Central memory CD4-positive, alpha-beta T cell (primary cell): ENCODE data around the gene NDUFAF4.

ENCODE experiments used
- DNase-seq: peaks from one replicate; pipeline ENCODE4 v3.0.0; 2022
- total RNA-seq, 3 experiments: gene quantifications; one replicate each; lab custom pipeline; 2026; lab: John Stamatoyannopoulos, UW

Gene NDUFAF4
- 13.9 to 72.3 (median 22.7) reads per million in 3 experiments for total RNA-seq

DNA sequence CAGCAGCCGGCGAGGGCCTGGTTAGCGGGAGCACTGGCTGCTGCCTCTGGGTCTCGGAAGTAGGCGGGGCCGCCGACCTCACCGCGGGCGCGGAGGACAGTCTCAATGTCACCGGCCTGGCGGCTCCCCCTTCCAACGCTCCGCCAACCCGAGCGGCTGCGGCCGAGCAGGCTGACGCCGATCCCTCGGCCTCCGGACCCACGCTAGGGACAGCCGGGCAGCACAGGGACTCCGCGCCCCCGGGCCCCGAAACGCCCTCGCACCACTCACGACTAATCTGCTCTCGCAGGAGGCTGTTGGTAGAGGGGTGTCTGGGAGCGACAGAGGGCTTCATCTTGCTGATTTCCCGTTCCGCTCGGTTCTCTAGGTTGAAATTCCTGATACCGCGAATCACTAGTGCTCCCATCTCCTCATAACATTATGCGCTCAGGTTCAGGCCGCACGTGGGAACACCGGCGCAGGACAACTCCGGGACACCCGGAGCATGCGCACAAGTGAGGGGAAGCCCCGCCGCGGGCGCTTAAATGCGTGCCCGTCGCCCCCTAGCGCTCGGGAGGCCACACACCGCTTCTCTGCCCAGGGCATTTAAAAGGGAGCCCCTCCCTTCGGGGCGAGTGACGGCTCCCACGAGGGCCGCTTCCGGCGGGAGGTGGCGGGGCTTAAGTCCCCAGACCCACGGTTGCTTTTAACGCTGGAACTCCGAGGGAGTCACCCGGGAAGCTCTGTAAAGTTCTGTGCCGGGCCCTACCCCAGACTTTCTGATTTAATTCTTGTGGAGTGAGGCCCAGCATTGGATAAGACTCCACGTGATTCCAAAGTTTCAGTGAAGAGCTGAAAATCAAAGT is at the start of gene NDUFAF4:
NDUFAF4 (minus strand) TSS at position 496 of the 845 bp plus-strand sequence; CDS start at position 406, 90 bp downstream.
- DNase-seq: peak; percentile 94

DNA sequence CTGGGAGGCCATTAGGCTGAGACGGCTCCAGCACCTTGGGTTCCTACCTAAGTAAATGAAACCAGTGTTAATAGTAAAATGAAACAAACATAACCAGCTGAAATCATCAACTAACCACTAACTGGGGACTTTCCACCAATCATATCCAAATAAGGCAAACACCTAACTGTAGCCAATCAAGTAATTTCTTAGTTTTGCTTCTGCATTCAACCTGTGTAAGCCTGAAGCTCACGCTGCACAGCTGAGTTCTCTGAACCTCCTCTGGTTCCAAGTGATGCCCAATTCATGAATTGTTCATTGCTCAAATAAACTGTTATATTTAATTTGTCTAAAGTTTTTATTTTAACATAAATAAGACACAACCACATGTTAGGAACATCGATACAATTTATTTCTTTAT is 49.4 kb upstream of the NDUFAF4 start:
- DNase-seq: no peak

DNA sequence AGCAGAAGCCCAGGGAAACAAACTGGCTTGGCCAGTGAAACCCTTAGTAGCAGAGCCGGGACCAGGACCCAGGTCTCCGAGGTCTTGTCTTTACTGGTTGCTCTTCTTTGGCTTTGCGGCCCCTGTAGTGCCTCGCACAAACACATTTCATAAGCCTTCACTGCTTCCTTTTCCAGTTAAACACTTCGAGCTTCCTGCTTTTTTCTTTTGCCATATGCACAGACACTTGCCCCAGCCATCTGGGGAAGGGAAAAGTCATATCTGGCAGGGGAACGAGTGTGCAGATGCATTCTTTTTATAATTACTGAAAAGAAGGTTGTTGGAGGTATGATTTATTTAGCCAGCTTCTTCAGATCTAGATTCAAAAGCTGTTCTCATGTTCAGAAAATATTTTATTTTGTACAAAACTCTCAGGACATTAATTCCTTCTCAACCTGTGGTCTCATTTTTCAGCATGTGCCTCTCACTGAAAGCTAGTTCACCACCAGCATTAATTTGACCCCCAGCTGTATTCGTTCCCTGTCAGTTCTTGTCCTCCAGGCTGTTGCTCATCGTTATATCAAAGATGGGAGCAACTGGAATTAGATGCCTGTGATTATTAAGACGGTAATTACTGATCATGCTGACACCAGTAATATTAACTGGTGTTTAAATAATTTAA is 46.0 kb upstream of the NDUFAF4 start:
- DNase-seq: no peak

DNA sequence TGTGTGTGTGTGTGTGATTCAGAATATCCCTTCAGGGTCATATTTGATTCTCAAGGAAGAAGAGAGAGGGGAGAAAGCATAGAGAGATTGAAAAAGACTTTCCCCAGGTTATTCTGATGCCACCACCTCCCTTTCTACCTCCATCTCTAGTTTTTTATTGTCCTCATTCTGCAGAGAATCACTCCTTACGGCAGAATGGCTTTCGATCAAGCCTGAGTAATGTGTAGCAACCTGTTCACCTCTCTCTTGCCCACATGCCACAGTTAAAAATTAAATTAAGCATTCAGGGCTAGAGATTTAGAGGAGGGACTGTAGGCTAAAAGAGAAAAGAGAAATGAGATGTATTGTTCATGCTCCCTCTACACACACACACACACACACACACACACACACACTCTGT is 45.0 kb upstream of the NDUFAF4 start:
- DNase-seq: no peak

DNA sequence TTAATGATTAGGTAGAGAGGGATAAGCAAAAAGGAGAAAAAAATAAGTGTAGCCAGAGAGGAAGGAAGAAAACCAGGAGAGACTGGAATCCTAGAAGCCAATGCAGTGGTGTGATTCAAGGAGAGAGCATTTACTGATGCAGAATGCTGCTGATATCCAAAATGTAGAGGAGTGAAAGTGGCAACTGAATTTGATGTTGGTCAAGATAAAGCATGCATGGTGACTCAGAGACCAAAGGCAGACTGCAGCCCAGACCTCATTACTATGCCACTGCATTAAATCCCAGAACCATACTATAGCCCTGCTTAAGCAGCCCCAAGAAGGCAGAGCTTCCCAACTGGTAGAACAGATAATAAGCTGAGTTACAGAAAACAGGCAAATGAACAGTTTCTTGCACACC is 42.6 kb upstream of the NDUFAF4 start:
- DNase-seq: no peak

DNA sequence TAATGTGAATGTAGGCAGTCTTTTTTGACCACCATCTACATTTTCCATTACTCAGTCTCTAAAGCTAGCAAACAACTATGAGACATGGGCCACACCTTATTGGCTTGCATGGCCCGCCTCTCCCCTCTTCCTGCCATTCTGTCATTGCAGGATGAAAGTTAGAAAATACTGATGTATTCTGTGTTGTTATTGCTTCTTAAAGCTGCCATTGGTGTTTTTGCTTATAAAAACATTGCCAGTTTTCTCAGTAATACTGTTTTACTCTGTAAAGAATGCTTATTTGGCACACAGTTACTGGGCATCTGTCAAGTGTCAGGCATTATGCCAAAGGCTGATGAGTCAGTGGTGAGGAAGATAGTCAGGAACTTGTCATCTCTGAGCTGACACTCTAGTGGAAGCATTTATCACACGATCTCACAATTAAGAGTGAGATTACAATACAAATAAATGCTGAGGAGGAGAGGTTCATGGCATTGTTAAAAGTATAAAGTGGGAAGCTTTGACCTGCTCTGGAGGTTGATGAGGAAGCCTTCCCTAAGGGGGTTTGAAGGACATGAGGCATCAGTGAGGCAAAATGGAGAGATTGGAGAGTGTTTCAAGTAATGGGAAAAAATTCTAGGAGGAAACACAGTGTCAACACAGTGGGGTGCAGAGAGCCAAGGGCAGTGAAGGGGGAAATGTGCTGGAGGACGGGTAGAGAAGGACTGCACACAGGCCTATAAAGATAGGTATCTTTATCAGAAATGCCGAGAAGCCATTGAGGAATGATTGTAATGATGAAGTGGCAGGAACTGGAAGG is 41.5 kb upstream of the NDUFAF4 start:
- DNase-seq: no peak

DNA sequence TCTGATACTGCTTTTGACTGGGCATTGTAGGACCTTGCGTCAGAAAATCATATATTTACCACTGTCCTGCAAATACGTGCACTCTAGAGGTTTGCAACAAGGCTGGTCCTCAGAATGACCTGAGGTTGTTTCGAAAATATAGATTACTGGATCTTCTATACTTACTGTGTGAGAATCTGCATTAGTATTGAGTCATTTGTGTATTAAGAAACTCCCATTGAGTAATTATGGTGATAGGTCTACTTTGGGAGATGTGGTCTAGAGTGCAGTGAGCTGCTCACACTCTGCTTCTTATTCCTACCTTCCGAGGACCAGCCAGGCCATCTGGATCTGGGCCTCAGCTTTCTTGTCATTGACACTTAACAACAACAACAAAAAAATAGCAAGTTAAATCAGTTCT is 36.4 kb upstream of the NDUFAF4 start:
- no peak for DNase-seq

DNA sequence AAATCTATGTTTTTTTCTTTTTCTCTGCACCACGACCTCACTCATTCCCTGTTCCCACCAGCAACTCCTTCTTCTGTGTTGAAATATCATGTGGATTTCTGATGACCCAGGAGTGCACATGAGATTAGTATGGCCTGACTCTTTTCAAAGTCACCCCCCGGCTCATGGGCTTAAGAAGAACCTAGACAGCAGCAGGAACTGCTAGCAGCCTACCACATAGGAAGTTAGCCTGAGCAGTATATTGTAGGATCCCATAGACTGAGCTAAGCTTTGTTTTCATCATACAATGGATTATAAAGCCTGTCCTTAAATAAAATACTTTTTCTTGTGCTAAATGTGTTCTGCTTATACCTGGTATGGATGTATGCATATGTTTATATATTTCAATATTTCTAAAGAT is 33.5 kb upstream of the NDUFAF4 start:
- DNase-seq: no peak

DNA sequence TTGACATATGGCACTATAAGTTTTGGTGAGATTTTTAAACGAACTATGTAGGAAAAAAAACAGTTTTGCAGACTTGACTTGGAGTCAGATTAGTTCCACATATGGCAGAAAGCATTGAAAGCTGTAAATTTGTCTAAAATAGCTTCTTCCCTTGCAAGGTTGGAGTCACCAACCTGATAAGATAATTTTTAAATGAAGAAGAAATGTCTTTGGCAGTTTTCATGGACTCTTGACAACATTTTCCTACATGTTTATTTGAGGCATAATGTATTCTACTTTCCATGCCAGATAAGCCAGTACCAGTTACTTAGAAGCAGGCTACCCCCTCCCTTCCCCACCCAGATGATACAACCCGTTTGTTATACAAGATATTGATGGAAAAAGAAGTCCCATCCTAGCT is 32.0 kb upstream of the NDUFAF4 start:
- DNase-seq: no peak

DNA sequence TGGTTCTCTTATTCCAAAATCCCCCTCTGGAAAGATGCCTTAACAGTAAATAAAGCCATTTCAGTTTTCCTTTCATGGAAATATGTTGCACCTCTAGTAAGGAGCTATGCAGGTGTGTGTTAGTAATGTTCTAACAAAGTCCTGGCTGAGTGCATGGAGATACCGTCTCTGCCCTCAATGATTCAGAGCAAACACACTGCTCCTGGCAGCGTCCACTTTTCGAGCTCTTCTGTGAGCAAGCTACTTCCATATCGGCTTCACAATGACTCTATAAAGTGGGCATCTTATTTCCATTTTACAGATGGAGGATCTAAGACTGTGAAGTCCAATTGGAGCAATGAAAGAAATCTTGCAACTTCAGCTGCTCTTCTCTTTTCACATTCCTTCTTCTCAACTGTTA is 30.0 kb upstream of the NDUFAF4 start:
- DNase-seq: no peak

DNA sequence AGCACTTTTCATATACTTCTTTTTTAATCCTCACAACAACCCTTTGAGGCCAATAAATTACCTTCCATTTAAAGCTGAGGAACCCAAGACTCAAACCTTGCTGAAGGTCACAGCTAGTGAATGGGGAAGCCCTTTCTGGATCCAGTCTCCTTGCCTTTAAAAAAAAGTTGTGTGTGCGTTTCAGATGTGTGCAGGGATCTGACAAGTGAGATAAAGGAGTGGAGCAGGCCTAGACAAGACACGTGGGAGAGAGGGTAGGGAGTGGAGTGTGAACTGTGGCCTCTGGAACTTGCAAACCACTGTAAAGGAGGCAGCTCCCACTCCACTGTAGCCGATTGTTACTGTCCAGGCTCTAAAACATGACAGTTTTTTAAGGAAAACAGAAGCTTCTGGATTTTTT is 28.7 kb upstream of the NDUFAF4 start:
- no peak for DNase-seq

DNA sequence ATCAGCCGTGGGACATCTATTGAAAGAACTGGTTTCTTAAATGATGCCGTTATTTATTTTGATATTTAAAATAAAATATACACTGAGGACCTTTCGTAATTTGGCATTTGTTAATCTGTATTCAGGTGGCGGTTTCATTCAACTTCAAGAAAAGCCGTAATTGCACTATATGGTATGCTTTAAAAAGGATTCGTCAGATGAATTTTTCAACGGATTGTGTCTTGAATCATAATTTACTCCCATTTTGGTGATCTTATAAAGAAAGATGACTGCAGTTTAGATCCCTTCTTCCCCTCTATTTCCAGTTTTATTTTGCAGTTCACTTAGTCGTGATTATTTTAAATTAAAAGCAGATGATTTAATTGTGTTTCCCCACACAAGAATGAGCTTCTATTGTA is 27.6 kb upstream of the NDUFAF4 start:
- DNase-seq: no peak

DNA sequence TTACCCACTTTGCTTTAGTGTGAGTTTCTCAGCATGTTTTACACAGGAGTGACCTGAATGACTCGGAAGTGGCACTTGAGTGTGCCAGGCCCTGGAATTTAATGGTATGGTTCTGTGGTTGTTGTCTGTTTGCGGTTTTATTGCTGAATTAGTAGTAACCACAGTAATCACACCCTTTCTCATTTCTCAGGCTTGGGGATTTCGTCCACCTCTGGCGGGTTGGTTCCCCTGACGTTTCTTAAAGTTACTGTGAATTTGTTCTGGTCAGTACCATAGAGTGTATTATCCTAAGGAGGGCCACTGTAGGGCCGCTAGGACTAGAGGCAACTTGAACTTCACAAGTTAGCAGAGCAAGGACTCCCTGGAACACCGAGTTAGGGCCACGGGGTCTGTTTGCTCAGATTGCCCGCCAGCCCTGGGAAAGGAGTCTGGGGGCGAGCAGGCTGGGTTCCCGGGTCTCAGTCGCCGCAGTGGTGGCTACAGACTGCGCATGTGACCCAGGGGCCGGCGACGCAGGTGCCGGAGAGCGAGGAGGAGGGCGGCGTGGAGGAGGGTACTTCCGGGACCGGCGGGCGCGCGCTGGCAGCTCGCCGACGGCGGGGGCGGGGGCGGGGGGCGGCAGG is 26.3 kb upstream of the NDUFAF4 start:
- DNase-seq: no peak

DNA sequence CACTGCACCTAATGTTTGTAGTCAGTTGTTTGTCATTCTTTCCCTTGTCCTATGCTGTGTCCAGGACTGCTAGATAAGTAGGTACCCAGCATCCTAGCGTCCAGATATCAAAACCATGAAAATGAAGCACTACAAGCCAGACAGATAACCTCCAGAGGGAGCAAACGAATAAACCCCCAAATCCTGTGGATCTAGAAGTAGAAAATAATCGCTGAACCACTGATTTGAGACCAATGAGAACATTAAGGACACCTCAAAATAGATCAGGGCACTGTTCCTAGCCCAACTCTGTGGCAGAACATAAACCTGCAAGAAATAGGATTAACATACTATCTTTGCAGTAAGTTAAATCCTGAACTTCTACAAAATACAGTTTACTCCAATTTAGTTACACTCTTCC is 25.7 kb upstream of the NDUFAF4 start:
- DNase-seq: no peak

DNA sequence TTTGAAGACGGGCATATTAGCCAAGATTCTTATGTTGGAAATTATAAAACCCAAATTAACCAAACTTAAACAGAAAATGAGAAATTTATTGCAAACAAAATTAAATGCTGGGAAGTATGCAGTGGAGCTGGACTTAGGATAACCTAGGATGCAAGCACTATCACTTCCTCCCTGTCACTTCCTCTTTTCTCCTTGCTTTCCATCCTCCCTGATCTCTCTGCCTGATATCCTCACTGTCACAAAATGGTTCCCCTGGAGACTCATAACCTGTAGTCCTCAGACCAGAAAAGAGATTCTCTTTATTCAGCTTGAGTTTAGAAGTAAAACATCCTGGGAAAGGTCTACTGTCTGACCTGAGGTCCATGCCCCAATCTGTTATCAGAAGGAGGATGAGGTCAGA is 19.4 kb upstream of the NDUFAF4 start:
- no peak for DNase-seq

DNA sequence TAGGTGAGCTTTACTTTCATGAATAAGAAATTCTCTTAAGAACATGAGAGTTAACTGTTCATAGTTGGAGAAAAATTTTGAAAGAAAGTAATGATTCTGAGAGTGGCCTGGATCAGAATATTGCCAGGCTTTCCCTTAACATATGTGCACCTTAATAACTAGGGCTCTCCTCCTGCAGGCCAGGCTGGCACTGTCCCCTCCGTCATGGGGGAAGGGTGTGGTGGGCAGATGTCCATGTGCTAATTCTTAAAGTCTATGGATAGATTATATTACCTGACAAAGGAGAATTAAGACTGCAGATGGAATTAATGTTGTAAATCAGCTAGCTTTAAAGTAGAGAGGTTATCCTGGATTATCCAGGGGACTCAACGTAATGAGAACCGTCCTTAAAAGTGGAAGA is 15.9 kb upstream of the NDUFAF4 start:
- no peak for DNase-seq

DNA sequence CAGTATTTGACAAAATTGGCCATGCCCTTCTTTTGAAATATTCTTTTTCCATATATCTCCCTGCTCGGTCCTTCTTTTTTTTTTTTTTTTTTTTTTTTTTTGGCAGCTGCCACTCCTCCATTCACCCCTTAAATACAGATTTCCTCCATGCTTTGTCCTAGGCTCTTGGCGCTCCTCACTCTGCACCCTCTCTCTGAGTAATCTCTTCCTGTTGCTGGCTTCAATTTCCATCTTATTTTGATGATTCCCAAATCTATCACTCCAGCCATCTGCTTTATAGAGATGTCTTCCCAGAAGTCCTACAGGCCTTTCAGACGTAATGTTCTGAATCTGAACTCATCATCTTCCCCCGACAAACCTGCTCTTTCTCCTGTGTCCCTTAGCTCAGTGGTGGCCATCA is 14.1 kb upstream of the NDUFAF4 start:
- no peak for DNase-seq

DNA sequence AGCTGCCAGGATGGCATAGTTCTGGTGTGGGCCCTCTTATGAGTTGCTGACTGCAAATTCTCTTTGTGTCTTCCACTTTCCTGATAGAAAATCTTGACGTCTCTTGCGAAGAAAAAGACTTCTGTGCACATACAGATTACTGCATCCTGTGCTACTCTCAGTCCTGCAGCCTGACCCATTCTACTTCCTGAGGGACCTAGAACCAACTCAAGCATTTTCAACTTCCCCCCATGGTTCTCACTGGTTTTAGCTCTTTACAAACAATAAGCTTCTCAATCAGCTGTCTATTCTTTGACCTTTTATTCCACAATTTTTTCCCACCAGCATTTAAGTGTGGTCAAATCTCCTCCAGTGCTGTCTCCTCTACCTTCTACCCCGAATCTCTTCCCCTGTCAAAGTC is 13.5 kb upstream of the NDUFAF4 start:
- no peak for DNase-seq

DNA sequence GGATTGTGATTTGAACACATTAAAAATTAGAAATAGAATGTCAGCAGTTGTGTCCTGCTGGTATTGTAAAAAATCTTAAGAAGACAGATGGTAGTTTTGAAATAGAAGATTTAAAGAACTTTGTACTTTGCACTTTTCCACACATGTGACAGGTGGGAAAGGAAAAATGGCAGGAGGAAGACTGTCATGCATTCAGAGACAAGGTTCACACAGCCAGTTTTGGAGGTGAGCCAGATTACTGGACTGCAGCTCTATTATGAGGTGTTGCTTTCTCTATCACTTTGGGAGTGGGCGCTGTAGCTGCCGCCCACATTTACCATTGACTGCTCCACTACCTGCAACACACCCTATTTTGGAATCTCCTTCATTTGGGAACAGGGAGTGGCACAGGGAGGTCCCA is 12.1 kb upstream of the NDUFAF4 start:
- DNase-seq: no peak

DNA sequence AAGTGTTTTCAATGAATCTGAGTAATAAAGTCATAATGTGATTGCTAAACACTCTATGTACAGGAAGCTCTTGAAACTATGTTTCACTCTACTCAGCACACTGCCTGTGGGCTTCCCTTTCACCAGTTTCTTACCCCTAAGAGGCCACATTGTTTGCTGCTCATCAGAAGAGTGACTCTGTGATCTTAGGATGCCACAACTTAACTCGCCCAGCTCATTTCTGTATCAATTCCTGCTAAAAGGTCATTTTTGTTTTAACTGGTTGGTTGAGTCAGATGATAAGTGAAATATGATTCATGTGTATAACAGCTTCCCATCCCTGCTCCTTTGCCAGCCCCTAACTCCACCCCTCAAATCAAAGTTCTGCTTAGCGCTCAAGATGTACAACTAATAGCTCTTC is 9.8 kb upstream of the NDUFAF4 start:
- DNase-seq: no peak

DNA sequence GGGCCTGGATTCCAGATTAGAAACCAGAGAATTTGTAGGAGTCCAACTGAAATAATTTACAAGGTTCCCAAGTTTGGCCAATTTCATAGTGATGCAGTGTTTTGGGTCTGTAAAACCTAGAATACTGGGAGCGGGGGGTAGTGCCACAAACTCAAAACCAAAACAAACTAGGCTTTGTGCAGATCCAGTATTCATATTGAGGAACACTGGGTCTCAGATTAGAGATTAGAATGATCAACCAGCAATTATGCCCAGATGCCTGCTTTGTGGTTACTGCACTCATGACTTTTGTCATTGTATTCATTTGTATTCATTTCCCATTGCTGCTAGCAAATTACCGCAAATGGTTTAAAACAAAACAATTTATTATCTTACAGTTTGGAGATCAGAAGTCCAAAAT is 3.2 kb upstream of the NDUFAF4 start:
- no peak for DNase-seq

DNA sequence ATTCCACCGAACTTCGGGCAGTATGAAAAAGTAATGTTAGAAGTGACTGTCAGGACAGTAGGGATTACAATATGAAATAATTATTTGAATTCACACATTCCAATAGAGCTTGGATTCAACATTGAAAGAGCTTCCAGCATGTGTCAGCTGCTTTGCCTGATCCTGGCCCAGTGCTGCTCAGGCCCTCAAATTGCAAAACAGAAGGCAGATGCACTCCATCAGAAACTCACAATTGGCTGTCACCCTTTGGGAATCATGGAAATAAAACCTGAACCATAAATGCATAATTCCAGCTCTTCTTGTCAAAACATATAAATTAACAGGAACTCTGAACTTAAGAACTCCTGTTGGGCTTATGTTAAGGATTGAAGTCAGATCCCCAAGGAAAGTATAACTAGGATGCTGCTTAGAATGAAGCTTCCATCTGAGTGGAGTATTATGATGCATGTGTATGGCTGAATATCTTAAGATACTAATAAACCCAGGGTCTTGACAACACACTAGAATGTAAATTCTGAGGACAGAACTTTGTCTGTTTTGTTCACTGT is 1.8 kb upstream of the NDUFAF4 start:
- DNase-seq: no peak

DNA sequence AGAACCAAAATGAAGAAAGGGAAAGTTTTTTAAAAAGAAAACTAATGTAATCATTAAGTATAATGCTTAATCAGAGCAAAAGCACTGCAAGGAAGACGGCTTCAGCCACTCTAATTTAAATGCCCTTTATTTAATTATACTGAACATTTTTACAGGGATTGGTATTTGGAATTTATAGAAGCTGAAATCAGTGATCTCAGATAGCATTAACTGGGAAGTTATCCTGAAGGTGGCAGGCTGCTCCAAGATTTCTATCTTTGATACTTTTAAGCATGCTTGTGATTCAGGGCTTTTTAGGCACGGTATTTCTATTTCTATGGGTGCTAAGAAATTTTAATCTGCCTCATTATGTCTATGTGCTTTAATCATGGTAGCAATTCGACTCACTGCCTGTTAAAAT is 1.3 kb upstream of the NDUFAF4 start:
- no peak for DNase-seq
